A549 (cell line): ENCODE measurements around the gene RCN2. TPM values are rescaled to one million over a fixed set of nuclear protein-coding genes. Genes with fewer than 3 reads are reported as not detected.
"Not testable (repeated sequence)": the region's sequence is repeated elsewhere in the genome, so short reads cannot be mapped to it uniquely, and the experiment has no call there.

Experiments used
- ATAC-seq, 2 experiments: fragments of 200-7000 bp in 1 of 2; fragments of >200 bp in 1 of 2; cut with Nextera tagmentation in 1 of 2; cut with Tn5 transposase in 1 of 2; 3 replicates each; pipeline versions ENCODE4 v1.8.0 to v1.9.1; 2018 to 2020; ENCODE audit warnings: mild to moderate bottlenecking in 1 of 2, moderate library complexity in 1 of 2
- CTCF ChIA-PET: fragments of 300-600 bp; sonication (Branson Sonifier 250); formaldehyde crosslinking; extraction: SDS; loops from one replicate; lab custom pipeline; 2021; ENCODE audit warnings: antibody characterized with exemption, inconsistent platforms; lab: Yijun Ruan, JAX
- POLR2A ChIA-PET: fragments of 350-600 bp; formaldehyde crosslinking; extraction: SDS; loops from one replicate; lab custom pipeline; 2021; ENCODE audit warnings: antibody characterized with exemption, inconsistent platforms; lab: Yijun Ruan, JAX
- DNase-seq, 2 experiments: peaks; one replicate each; pipeline versions ENCODE4 v3.0.0 to v3.0.0-alpha.2; 2011 to 2016; ENCODE audit warnings: low read depth in 1 of 2, low spot score in 1 of 2
- FAIRE-seq: peaks from 2 replicates; lab custom pipeline; 2011; peaks lifted over from hg19 to GRCh38; lab: Jason Lieb, UNC
- H3K27ac ChIP-seq, 2 experiments: fragments of >200 bp; sonication (Bioruptor Twin); formaldehyde crosslinking; 3 replicates each; pipeline ENCODE4 v1.5.1; 2016 to 2017
- H3K4me1 ChIP-seq: fragments of >200 bp; sonication (Bioruptor Twin); formaldehyde crosslinking; 3 replicates; pipeline ENCODE4 v1.6.1; 2016
- H3K4me2 ChIP-seq: fragments of >200 bp; sonication (Bioruptor Twin); formaldehyde crosslinking; 3 replicates; pipeline ENCODE4 v1.6.1; 2016
- H3K4me3 ChIP-seq: fragments of >200 bp; sonication (Bioruptor Twin); formaldehyde crosslinking; 3 replicates; pipeline ENCODE4 v1.5.1; 2016
- H3K9me3 ChIP-seq: fragments of >200 bp; sonication (Bioruptor Twin); formaldehyde crosslinking; 3 replicates; pipeline ENCODE4 v1.6.1; 2016
- BCL3 ChIP-seq: fragments of >200 bp; sonication (Bioruptor Twin); formaldehyde crosslinking; IDR thresholded peaks from 3 replicates; pipeline ENCODE4 v1.6.1; 2016
- CHD2 ChIP-seq: fragments of 150-350 bp; IDR thresholded peaks from 2 replicates; pipeline ENCODE4 v1.6.1; 2014; ENCODE audit warnings: low read length; ENCODE audit not compliant: partially characterized antibody
- EHF ChIP-seq: fragments of 250-450 bp; sonication (Bioruptor Pico); IDR thresholded peaks from 2 replicates; pipeline ENCODE4 v1.5.0; 2020; ENCODE audit warnings: mild to moderate bottlenecking
- EHMT2 ChIP-seq: fragments of 200-600 bp; sonication (generic); IDR thresholded peaks from 2 replicates; pipeline ENCODE4 v1.6.1; 2016; ENCODE audit warnings: antibody characterized with exemption, low read depth, mild to moderate bottlenecking, moderate library complexity
- ESRRA ChIP-seq: fragments of 150-350 bp; IDR thresholded peaks from 2 replicates; pipeline ENCODE4 v1.6.1; 2014; ENCODE audit warnings: mild to moderate bottlenecking, low read length, borderline replicate concordance
- FOSB ChIP-seq: fragments of 250-450 bp; sonication (Bioruptor Pico); IDR thresholded peaks from 2 replicates; pipeline ENCODE4 v1.5.0; 2020; ENCODE audit warnings: mild to moderate bottlenecking, moderate library complexity
- GATA3 ChIP-seq: IDR thresholded peaks from 2 replicates; pipeline ENCODE4 v1.6.1; 2012; ENCODE audit warnings: borderline replicate concordance
- HMGXB4 ChIP-seq: fragments of 250-450 bp; sonication (Bioruptor Pico); IDR thresholded peaks from 2 replicates; pipeline ENCODE4 v1.5.0; 2021; ENCODE audit warnings: mild to moderate bottlenecking, moderate library complexity, borderline replicate concordance
- HOXB5 ChIP-seq: fragments of 250-450 bp; sonication (Bioruptor Pico); IDR thresholded peaks from 2 replicates; pipeline ENCODE4 v1.5.0; 2020; ENCODE audit warnings: mild to moderate bottlenecking, moderate library complexity
- JUN ChIP-seq, 2 experiments: fragments of >200 bp; sonication (Bioruptor Twin); formaldehyde crosslinking; IDR thresholded peaks; 2 replicates in 1 of 2; 3 replicates in 1 of 2; pipeline ENCODE4 v1.6.1; 2016 to 2017
- MAFK ChIP-seq: fragments of 450-650 bp; IDR thresholded peaks from 2 replicates; pipeline ENCODE4 v1.6.1; 2014; ENCODE audit not compliant: partially characterized antibody
- MAX ChIP-seq: IDR thresholded peaks from 2 replicates; pipeline ENCODE4 v1.6.1; 2012
- MAZ ChIP-seq: fragments of 150-350 bp; IDR thresholded peaks from 2 replicates; pipeline ENCODE4 v1.6.1; 2014; ENCODE audit warnings: antibody characterized with exemption, low read depth, low read length, borderline replicate concordance
- NPAS2 ChIP-seq: fragments of 250-450 bp; sonication (Bioruptor Pico); IDR thresholded peaks from 2 replicates; pipeline ENCODE4 v1.8.0; 2022; ENCODE audit warnings: mild to moderate bottlenecking, moderate library complexity, borderline replicate concordance
- NR3C1 ChIP-seq: fragments of >200 bp; sonication (Bioruptor Twin); formaldehyde crosslinking; IDR thresholded peaks from 3 replicates; pipeline ENCODE4 v1.6.1; 2017
- PHF8 ChIP-seq: fragments of 200-600 bp; sonication (generic); IDR thresholded peaks from 2 replicates; pipeline ENCODE4 v1.6.1; 2016; ENCODE audit warnings: low read depth, mild to moderate bottlenecking, antibody characterized with exemption, moderate library complexity, borderline replicate concordance
- POLR2A ChIP-seq: IDR thresholded peaks from 2 replicates; pipeline ENCODE4 v1.6.1; 2012; ENCODE audit warnings: mild to moderate bottlenecking, low read length
- RFX5 ChIP-seq: fragments of 450-650 bp; IDR thresholded peaks from 2 replicates; pipeline ENCODE4 v1.7.1; 2014; ENCODE audit warnings: antibody characterized with exemption, mild to moderate bottlenecking, moderate library complexity
- SREBF2 ChIP-seq: fragments of 450-650 bp; IDR thresholded peaks from 2 replicates; pipeline ENCODE4 v1.6.1; 2014; ENCODE audit warnings: mild to moderate bottlenecking, moderate library complexity
- ZC3H11A ChIP-seq: fragments of 450-650 bp; IDR thresholded peaks from 2 replicates; pipeline ENCODE4 v1.6.1; 2014; ENCODE audit warnings: antibody characterized with exemption, mild to moderate bottlenecking
- ZFP36 ChIP-seq: fragments of 450-650 bp; IDR thresholded peaks from 2 replicates; pipeline ENCODE4 v1.6.1; 2014; ENCODE audit warnings: borderline replicate concordance; ENCODE audit not compliant: partially characterized antibody
- WGBS: methylation state at CpG from one replicate; pipeline ENCODE4 v1.1.6; 2017; ENCODE audit errors: missing lambda C conversion rate; 5-methylcytosine and 5-hydroxymethylcytosine counted together
- polyA minus RNA-seq: library from RNA; depleted of rRNA, polyadenylated mRNA; stranded (reverse); fragments of >200 nt; gene quantifications from 2 replicates; pipeline ENCODE4 v1.2.3, GENCODE V29; 2011; rRNA and poly(A)+ RNA removed
- polyA plus RNA-seq, 4 experiments: library from polyadenylated mRNA; depleted of rRNA in 3 of 4; stranded (reverse); fragments of >200 nt; fragmentation: RNase III in 1 of 4; extraction: RNeasy Plus Mini Kit Qiagen cat#74134 plus additional on column Dnase treatment in 1 of 4; gene quantifications; 2 replicates in 3 of 4; 3 replicates in 1 of 4; pipeline ENCODE4 v1.2.3, GENCODE V29; 2011 to 2017

RCN2 gene
- polyA plus RNA-seq (2011; rRNA removed) (102 and 152 TPM in 2 replicates), polyA plus RNA-seq (2017; fragmentation: RNase III; extraction: RNeasy Plus Mini Kit Qiagen cat#74134 plus additional on column Dnase treatment) (78.6 to 81.3 TPM (median 81.1 TPM) in 3 replicates), polyA minus RNA-seq (9.0 and 10.3 TPM in 2 replicates)
- polyA plus RNA-seq (2012; cell fraction: cytosol; rRNA removed) = 43.8 and 52.6 TPM in 2 replicates
- 15.3 and 16.0 TPM in 2 replicates for polyA plus RNA-seq (2012; cell fraction: nucleus; rRNA removed)

GRCh38 chr15:76931397-76932134 is at the start of gene RCN2:
Gene RCN2 (plus strand): TSS chr15:76931749. CDS start chr15:76931842, 93 bp downstream.
- Histone ChIP-seq H3K4me1 (peaks cover 13% of the 10 kb centered on the region), H3K9me3 (no peaks in the 10 kb centered on the region), H3K4me2 (peak within 1 kb of the TSS; percentile 86), H3K27ac (peak within 1 kb of the TSS; percentile 85 to 92), H3K4me3 (peak within 1 kb of the TSS; percentile 87)
- ChIA-PET POLR2A (interaction anchor here (0.5 to 2.2 kb wide), 17 partner anchors 9 to 783 kb away, joined by 3 to 19 read pairs (median 3); partner anchors contain the start of gene ISL2), CTCF (interaction anchor here (0.6 to 2.1 kb wide), 7 partner anchors 10 to 1923 kb away, joined by 3 to 5 read pairs (median 3); no protein-coding TSS in a partner anchor)
- DNase-seq = peak; percentile 93 to 95
- ATAC-seq = peak; percentile 99 to 100
- peak; percentile 96 for FAIRE-seq
- 2% methylated on average over 22 of the region's 96 CpGs for WGBS
- TF ChIP-seq BCL3 = peak; percentile 89; the same call in 2 of the 3 replicates
- peak; percentile 77; the same call in 1 of the 2 replicates for TF ChIP-seq RFX5
- no peak for TF ChIP-seq EHMT2
- TF ChIP-seq NPAS2 (CRISPR knock-in tag) = no peak
- TF ChIP-seq PHF8 = peak; percentile 33; the same call in 1 of the 2 replicates
- TF ChIP-seq ZC3H11A = no peak
- no peak for TF ChIP-seq MAFK
- TF ChIP-seq POLR2A = peak; percentile 96
- TF ChIP-seq MAX = peak; percentile 79
- TF ChIP-seq GATA3 = no peak
- peak; percentile 86 to 87 for TF ChIP-seq JUN (IDR thresholded peaks at IDR 0.05)
- TF ChIP-seq, all 56 proteins: peak for 6

GRCh38 chr15:76885212-76885611 is 46.3 kb upstream of the RCN2 start:
- Histone ChIP-seq H3K4me3 (no peak overlapping the region), H3K4me1 (no peaks in the 10 kb centered on the region), H3K4me2 (no peak overlapping the region), H3K9me3 (no peaks in the 10 kb centered on the region), H3K27ac (no peak overlapping the region)
- ChIA-PET CTCF (interaction anchor here (0.9 kb wide), 1 partner anchor 826 kb away, joined by 3 read pairs; no protein-coding TSS in a partner anchor), POLR2A (no interaction called here)
- no peak for FAIRE-seq
- DNase-seq = no peak
- 87% methylated on average over 2 of the region's 2 CpGs for WGBS
- no peak for TF ChIP-seq HOXB5 (CRISPR knock-in tag)
- TF ChIP-seq SREBF2 = no peak
- TF ChIP-seq NR3C1 = no peak
- TF ChIP-seq MAX = no peak
- TF ChIP-seq MAFK = no peak
- no peak for TF ChIP-seq ESRRA
- no peak for TF ChIP-seq CHD2
- TF ChIP-seq ZFP36 = no peak
- no peak for TF ChIP-seq FOSB
- no peak for TF ChIP-seq HMGXB4 (CRISPR knock-in tag)
- no peak for TF ChIP-seq EHF (CRISPR knock-in tag)
- no peak for TF ChIP-seq MAZ
- no peak for ATAC-seq

GRCh38 chr15:76887280-76888141 is 44.0 kb upstream of the RCN2 start:
- H3K4me3 ChIP-seq, H3K9me3 ChIP-seq, H3K4me2 ChIP-seq, DNase-seq, ATAC-seq, H3K4me1 ChIP-seq, FAIRE-seq, H3K27ac ChIP-seq, CTCF ChIA-PET, POLR2A ChIA-PET: not testable (repeated sequence)
- 85% methylated on average over 14 of the region's 14 CpGs for WGBS

GRCh38 chr15:76892836-76893235 is 38.7 kb upstream of the RCN2 start:
- FAIRE-seq = not testable (repeated sequence)

More at GRCh38 chr15:76892836-76893235, 38.7 kb upstream of the RCN2 start:
- H3K4me1 ChIP-seq, H3K9me3 ChIP-seq, H3K4me3 ChIP-seq, ATAC-seq, DNase-seq, H3K4me2 ChIP-seq, POLR2A ChIA-PET, H3K27ac ChIP-seq: not testable (repeated sequence)
- 93% methylated on average over 5 of the region's 5 CpGs for WGBS
- CTCF ChIA-PET = interaction anchor here (1.2 kb wide), 1 partner anchor 24 kb away, joined by 3 read pairs; no protein-coding TSS in a partner anchor
